Amniotic stem cell (primary cell): ENCODE data around the gene COL26A1.
"Not testable (repeated sequence)": the region's sequence is repeated elsewhere in the genome, so short reads cannot be mapped to it uniquely, and the experiment has no call there.

Source experiments
- DNase-seq: peaks from one replicate; lab custom pipeline; 2025; lab: John Stamatoyannopoulos, UW

COL26A1 gene

GRCh38 chr7:101553771-101554445, 191.2 kb downstream of the COL26A1 start:
- DNase-seq = no peak

- no peak for DNase-seq
Measured at GRCh38 chr7:101554584-101555268, 192.1 kb downstream of the COL26A1 start.

DNA sequence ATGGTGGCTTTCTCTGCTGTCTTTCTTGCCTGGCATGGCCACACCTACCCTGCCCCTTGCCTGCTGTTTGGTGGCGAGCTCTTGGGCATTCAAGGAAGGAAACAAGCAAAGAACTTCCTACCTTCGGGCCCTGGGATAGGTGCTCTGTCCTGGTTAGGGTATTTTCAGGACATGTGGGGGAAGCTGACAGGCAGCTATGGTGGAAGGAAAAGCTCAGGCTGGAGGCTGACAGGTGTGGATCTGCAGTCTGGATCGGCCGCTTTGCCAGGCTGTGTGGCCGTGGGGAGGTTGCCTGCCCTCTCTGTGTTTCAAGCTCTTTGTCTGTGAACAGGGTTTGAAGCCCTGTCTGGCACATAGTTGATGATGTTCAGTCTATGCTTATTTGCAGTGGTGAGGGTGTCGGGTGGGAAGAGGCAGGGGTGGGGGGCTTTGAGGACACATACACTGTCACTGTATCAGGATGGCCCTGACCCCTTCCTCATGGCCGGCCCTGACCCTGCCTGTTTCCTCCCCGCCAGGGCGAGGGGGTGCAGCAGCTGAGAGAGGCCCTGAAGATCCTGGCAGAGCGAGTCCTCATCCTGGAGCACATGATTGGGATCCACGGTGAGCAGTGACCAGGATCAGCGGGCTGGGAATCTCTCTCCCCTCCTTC, 192.7 kb downstream of the COL26A1 start:
- no peak for DNase-seq

- DNase-seq = no peak
Measured at GRCh38 chr7:101555921-101556275, 193.2 kb downstream of the COL26A1 start.

GRCh38 chr7:101556453-101556968, 193.8 kb downstream of the COL26A1 start:
- no peak for DNase-seq

GRCh38 chr7:101557421-101557820, 194.7 kb downstream of the COL26A1 start:
- no peak for DNase-seq

- no peak for DNase-seq
Measured at GRCh38 chr7:101557978-101558741, 195.5 kb downstream of the COL26A1 start.

DNA sequence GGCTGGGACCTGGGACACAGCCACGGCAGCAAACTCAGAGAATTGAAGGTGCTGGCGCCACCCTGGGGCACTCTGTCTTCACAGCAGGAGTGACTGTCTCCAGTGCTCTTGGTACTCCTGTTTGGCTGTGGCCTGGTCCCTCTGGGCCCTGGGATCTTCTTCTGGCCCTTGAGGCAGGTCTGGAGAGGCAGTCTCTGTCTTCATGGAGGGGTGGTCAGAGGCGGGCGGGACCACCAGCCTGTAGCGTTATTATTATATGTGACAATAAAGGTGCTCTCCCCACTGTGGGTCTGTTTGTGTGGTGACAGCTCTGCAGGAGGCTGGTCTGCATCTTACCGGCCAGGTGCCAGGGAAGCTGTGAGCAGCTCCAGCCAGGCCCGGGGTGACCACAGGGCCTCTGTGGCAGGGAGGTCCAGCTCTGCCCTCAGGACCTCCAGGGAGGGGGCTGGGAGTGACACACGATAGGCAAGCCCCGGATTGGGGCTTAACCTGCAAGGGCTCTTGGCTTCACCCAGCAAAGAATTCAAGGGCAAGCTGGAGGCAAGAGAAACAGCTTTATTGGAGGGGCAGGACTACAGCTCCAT, 196.2 kb downstream of the COL26A1 start:
- no peak for DNase-seq

DNA sequence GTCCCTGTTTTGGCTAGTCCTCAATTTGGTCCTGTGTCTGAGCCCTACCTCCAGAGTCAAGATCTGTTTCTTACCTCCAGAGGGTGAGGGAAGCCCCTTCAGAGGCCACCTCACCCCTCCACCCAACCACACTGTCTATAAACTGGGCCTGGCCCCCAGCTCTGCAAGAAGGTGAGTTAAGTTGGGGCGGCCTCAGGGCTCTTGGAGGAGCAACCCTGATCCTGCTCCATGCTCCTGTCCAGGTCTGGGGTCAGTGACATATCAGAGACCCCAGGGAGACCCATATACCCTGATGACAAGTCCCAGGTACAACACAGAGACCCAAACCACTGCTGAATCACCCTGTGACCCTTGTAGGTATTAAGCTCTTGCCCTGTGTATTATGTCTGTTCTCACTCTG, 196.9 kb downstream of the COL26A1 start:
- DNase-seq = no peak

- not testable (repeated sequence) for DNase-seq
Measured at GRCh38 chr7:101560021-101560420, 197.3 kb downstream of the COL26A1 start.

- DNase-seq = no peak
Measured at GRCh38 chr7:101560856-101561255, 198.2 kb downstream of the COL26A1 start.

GRCh38 chr7:101561293-101561692, 198.6 kb downstream of the COL26A1 start:
- DNase-seq = not testable (repeated sequence)

- no peak for DNase-seq
Measured at GRCh38 chr7:101562531-101563197, 200.0 kb downstream of the COL26A1 start.

DNA sequence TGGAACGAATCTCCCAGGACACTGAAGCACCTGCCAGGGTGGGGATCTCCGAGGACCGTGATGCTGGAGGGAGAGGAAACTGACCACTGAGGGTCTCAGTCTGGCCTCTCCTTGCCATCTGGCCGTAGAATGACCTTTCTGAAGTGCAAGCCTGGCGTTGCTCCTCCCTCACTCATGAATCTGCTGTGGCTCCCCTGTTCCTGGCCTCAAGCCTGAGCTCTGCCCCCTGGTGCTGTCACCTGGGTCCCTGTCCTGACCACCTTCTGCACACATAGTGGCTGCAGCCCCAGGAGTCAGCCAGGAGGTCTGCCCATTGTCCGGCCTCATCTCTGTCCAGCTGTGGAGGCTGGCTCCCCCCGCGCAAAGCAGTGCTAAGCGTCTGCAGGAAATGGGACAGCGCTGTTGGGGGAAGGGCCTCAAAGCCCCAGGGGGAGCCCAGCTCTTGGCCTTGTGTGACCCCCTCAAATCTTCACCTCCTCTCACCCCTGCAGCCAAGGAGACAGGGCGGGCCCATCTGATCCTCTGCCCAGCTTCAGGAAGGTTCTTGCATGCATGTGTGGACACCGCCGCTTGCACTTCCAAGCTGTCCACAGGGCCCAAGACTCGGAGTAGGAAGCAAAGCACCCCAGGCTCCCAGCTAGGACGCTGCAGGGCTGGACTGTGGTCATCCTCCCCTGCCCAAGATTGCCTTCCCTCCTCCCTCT, 200.7 kb downstream of the COL26A1 start:
- DNase-seq = no peak

- no peak for DNase-seq
Measured at GRCh38 chr7:101563943-101564777, 201.5 kb downstream of the COL26A1 start.

- DNase-seq = no peak
Measured at GRCh38 chr7:101564778-101565211, 202.1 kb downstream of the COL26A1 start.

DNA sequence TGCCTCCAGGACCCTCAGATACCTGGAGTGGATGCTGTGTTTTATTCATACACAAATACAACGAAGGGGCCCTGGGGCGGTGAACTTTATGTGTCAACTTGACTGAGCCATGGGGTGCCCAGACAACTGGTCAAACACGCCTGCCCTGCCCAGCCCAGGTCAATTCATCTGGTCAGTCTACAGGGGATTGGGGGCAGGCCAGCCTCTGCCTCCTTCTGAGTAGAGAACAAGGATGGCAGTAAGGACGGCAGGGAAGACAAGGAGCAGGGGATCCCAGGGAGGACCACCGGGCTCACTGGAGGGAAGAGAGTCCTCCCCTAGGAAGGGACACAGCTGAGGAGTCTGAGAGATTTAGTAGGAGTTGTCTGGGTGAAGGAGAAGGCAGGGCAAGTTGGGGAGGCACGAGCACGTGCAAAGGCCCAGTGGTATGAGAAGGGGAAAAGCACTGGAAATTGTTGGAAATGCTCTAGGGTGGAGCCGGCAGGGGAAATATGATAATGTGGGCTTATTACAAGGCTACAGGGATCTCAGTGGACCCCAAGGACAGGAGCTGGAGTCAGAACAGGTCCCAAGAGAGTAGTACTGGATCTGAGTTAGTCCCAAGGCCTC, 203.0 kb downstream of the COL26A1 start:
- no peak for DNase-seq

- no peak for DNase-seq
Measured at GRCh38 chr7:101567230-101567629, 204.6 kb downstream of the COL26A1 start.

- DNase-seq = no peak
Measured at GRCh38 chr7:101572156-101572555, 209.5 kb downstream of the COL26A1 start.
